ENCODE measurements around the gene ST3GAL6.

DNA sequence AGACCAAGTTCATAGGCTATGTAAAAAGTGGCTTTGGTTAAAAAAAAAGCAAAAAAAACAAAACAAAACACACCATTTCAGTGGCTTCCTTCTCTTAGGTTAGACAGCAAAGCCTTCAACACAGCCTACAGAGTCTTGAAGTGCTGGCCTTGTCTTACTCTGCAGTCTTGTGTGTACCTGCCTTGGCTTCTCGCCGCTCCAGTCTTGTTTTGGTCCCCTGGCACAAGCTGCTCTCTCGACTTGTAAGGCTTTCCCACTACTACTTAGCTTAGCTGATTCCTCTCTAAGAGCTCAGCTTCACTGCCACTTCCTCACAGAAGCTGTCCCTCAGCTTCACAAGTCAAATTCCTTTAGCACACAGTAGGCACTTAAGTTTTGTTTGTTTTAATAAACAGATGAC is 63.0 kb downstream of the ST3GAL6 start:
- TF ChIP-seq, protein P1, sequence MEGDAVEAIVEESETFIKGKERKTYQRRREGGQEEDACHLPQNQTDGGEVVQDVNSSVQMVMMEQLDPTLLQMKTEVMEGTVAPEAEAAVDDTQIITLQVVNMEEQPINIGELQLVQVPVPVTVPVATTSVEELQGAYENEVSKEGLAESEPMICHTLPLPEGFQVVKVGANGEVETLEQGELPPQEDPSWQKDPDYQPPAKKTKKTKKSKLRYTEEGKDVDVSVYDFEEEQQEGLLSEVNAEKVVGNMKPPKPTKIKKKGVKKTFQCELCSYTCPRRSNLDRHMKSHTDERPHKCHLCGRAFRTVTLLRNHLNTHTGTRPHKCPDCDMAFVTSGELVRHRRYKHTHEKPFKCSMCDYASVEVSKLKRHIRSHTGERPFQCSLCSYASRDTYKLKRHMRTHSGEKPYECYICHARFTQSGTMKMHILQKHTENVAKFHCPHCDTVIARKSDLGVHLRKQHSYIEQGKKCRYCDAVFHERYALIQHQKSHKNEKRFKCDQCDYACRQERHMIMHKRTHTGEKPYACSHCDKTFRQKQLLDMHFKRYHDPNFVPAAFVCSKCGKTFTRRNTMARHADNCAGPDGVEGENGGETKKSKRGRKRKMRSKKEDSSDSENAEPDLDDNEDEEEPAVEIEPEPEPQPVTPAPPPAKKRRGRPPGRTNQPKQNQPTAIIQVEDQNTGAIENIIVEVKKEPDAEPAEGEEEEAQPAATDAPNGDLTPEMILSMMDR (IDR thresholded peaks at IDR 0.05; ENCODE audit: low read depth, low read length) = no peak
- TF ChIP-seq POLR2A (IDR thresholded peaks at IDR 0.05; ENCODE audit: extremely low read depth, insufficient read length) (no peak), MYC (IDR thresholded peaks at IDR 0.05; ENCODE audit: low read depth, low read length) (no peak)
- TF ChIP-seq, protein P2, sequence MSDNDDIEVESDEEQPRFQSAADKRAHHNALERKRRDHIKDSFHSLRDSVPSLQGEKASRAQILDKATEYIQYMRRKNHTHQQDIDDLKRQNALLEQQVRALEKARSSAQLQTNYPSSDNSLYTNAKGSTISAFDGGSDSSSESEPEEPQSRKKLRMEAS (IDR thresholded peaks at IDR 0.05; ENCODE audit: low read depth, low read length) = no peak

Data from NB4 (cell line).